ENCODE data around the gene RUVBL2.
"Not testable (repeated sequence)": the region's sequence is repeated elsewhere in the genome, so short reads cannot be mapped to it uniquely, and the experiment has no call there.

RUVBL2 gene

GRCh38 chr19:49016067-49016839, 22.6 kb downstream of the RUVBL2 start:
- in situ Hi-C loops (cut with HindIII; ENCODE audit: low sequenced_read_pairs): no loop called here

GRCh38 chr19:49017041-49017665, 23.5 kb downstream of the RUVBL2 start, which contains the start of gene LHB:
Gene LHB (minus strand): TSS chr19:49017091. CDS start chr19:49017081, 10 bp downstream.
- in situ Hi-C loops (cut with HindIII; ENCODE audit: low sequenced_read_pairs): no loop called here

GRCh38 chr19:49017666-49018351, 24.1 kb downstream of the RUVBL2 start:
- in situ Hi-C loops (cut with HindIII; ENCODE audit: low sequenced_read_pairs): no loop called here

- in situ Hi-C loops (cut with HindIII; ENCODE audit: low sequenced_read_pairs): not testable (repeated sequence)
These were observed 24.9 kb downstream of the RUVBL2 start for GRCh38 chr19:49018388-49019241.

GRCh38 chr19:49019242-49019932, 25.7 kb downstream of the RUVBL2 start:
- in situ Hi-C loops (cut with HindIII; ENCODE audit: low sequenced_read_pairs): no loop called here

- in situ Hi-C loops (cut with HindIII; ENCODE audit: low sequenced_read_pairs): no loop called here
These were observed 26.7 kb downstream of the RUVBL2 start for GRCh38 chr19:49020342-49020741.

GRCh38 chr19:49020931-49021895, 27.5 kb downstream of the RUVBL2 start:
- in situ Hi-C loops (cut with HindIII; ENCODE audit: low sequenced_read_pairs): no loop called here

GRCh38 chr19:49022116-49022515, 28.4 kb downstream of the RUVBL2 start:
- in situ Hi-C loops (cut with HindIII; ENCODE audit: low sequenced_read_pairs): no loop called here

GRCh38 chr19:49024233-49024632, 30.5 kb downstream of the RUVBL2 start, which contains the start of gene CGB3:
Gene CGB3 (minus strand): TSS chr19:49024333. CDS start chr19:49023971, 362 bp downstream.
- in situ Hi-C loops (cut with HindIII; ENCODE audit: low sequenced_read_pairs): not testable (repeated sequence)

- in situ Hi-C loops (cut with HindIII; ENCODE audit: low sequenced_read_pairs): not testable (repeated sequence)
These were observed 31.4 kb downstream of the RUVBL2 start for GRCh38 chr19:49025088-49025487.

- in situ Hi-C loops (cut with HindIII; ENCODE audit: low sequenced_read_pairs): not testable (repeated sequence)
These were observed 31.9 kb downstream of the RUVBL2 start for GRCh38 chr19:49025599-49025998.

- in situ Hi-C loops (cut with HindIII; ENCODE audit: low sequenced_read_pairs): not testable (repeated sequence)
These were observed 35.0 kb downstream of the RUVBL2 start for GRCh38 chr19:49028686-49029085.

- in situ Hi-C loops (cut with HindIII; ENCODE audit: low sequenced_read_pairs): not testable (repeated sequence)
These were observed 36.1 kb downstream of the RUVBL2 start for GRCh38 chr19:49029749-49030148.

- in situ Hi-C loops (cut with HindIII; ENCODE audit: low sequenced_read_pairs): not testable (repeated sequence)
These were observed 36.6 kb downstream of the RUVBL2 start for GRCh38 chr19:49030323-49030722.

- in situ Hi-C loops (cut with HindIII; ENCODE audit: low sequenced_read_pairs): not testable (repeated sequence)
These were observed 38.1 kb downstream of the RUVBL2 start, which contains the start of gene CGB2 for GRCh38 chr19:49031642-49032301. Gene CGB2 (plus strand): TSS chr19:49031890. CDS start chr19:49032096, 206 bp downstream.

- in situ Hi-C loops (cut with HindIII; ENCODE audit: low sequenced_read_pairs): not testable (repeated sequence)
These were observed 43.1 kb downstream of the RUVBL2 start, which contains the start of gene CGB1 for GRCh38 chr19:49036815-49037214. Gene CGB1 (minus strand): TSS chr19:49036895. CDS start chr19:49036711, 184 bp downstream.

GRCh38 chr19:49038111-49038510, 44.4 kb downstream of the RUVBL2 start:
- in situ Hi-C loops (cut with HindIII; ENCODE audit: low sequenced_read_pairs): not testable (repeated sequence)
